SHP77 treated with DMSO at 0.1 percent for 48 hours (cell line): Measurements from ENCODE around the gene ASPG.

Source experiments
- DNase-seq: peaks from one replicate; lab custom pipeline; 2025; lab: John Stamatoyannopoulos, UW

The ASPG gene

DNA sequence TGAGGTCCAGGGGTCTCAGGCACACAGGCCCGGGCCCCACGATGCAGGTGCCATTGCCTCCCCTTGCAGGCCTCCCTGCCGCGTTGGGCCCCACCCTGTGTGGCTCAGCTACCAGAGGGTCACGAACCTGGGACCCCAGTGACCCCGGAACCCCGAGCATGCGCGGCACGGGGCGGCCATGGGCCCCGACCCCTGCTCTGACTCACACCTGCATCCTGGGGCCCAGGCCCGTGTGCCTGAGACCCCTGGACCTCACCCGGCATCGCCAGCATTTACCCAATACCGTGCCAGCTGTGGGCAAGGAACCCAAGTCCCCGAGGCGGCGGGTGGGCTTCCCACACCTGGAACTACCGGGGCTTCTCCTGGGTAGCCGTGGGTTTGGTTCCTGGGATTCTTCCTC is 78.0 kb downstream of the ASPG start:
- DNase-seq: no peak

DNA sequence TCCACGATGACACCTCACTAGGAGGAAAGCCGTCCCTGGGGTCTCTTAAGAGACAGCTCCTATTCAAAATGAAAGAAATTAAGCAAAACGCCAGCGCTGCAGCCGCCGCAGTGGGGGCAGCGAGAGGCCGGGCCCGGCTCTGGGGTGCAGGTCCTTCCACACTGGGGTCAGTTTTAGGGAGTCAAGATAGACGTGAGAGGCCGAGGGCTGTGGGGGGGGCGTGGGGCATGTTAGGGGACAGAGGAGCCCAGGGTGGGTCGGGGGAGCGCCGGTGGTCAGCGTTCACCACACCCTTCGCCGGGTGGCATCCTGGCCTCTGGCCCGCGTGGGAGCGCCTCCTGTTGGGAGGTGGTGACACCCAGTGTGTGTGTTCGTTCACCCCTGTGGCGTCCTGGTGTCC is 78.5 kb downstream of the ASPG start:
- DNase-seq: no peak

DNA sequence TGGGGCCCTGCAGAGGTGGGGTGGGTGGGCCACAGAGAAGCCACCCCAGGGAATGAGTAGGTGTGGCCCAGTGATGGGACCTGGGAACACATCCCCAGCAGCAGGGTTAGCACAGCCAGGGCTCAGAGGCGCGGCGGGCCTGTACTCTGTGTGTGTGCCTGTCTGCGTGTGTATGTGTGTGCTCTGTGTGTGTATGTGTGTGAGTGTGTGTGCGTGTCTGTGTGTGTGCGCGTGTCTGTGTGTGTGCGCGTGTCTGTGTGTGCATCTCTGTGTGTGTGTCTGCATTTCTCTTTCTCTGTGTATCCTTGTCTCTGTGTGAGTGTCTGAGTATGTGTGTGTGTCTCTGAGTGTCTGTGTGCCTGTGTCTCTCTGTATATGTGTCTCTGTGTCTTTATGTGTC is 79.0 kb downstream of the ASPG start:
- no peak for DNase-seq
